Activated B cell treated with CpG ODN at 0.5 μM for 24 hours (primary cell): Measurements from ENCODE around the gene RTEL1. TPM values are rescaled to one million over a fixed set of nuclear protein-coding genes. Genes with fewer than 3 reads are reported as not detected.

Source experiments
- ATAC-seq: fragments of 200-7000 bp; cut with Tn5 transposase; one replicate; pipeline ENCODE4 v1.10.0; 2021; ENCODE audit warnings: low read depth, mild to moderate bottlenecking, moderate library complexity
- CTCF ChIA-PET: fragments of 350-600 bp; sonication (Branson Sonifier 250); formaldehyde crosslinking; loops from one replicate; lab custom pipeline; 2021; ENCODE audit warnings: antibody characterized with exemption; lab: Charles Lee
- POLR2A ChIA-PET: fragments of 350-600 bp; sonication (Branson Sonifier 250); formaldehyde crosslinking; loops from one replicate; lab custom pipeline; 2021; ENCODE audit warnings: antibody characterized with exemption; lab: Charles Lee
- DNase-seq: peaks from one replicate; pipeline ENCODE4 v3.0.0; 2022
- H3K27ac Mint-ChIP-seq: one replicate; pipeline ENCODE4 v1.8.0; 2020; ENCODE audit warnings: mixed read lengths
- H3K27me3 Mint-ChIP-seq: one replicate; pipeline ENCODE4 v1.8.0; 2021; ENCODE audit warnings: mixed read lengths
- H3K36me3 Mint-ChIP-seq: one replicate; pipeline ENCODE4 v1.8.0; 2021; ENCODE audit warnings: low read depth, mixed read lengths
- H3K4me1 Mint-ChIP-seq: one replicate; pipeline ENCODE4 v1.8.0; 2021; ENCODE audit warnings: mixed read lengths
- H3K4me3 Mint-ChIP-seq: one replicate; pipeline ENCODE4 v1.8.0; 2020; ENCODE audit warnings: mild to moderate bottlenecking, mixed read lengths
- H3K9me3 Mint-ChIP-seq: one replicate; pipeline ENCODE4 v1.8.0; 2020; ENCODE audit warnings: mixed read lengths
- CTCF ChIP-seq: fragments of 200-600 bp; IDR thresholded peaks from one replicate; pipeline ENCODE4 v1.8.0; 2022; ENCODE audit warnings: antibody characterized with exemption, mild to moderate bottlenecking
- intact Hi-C: fragments of 100-400 bp; cut with micrococcal nuclease; formaldehyde crosslinking; loops from one replicate; pipeline ENCODE4 v1.15.1; 2024
- total RNA-seq: library from RNA; stranded (reverse); gene quantifications from 2 replicates; pipeline ENCODE4 v1.2.3, GENCODE V29; 2022

The RTEL1 gene
- total RNA-seq, 1 donor from 2014 or later = 33.8 TPM

GRCh38 chr20:63660622-63661021, 2.5 kb downstream of the RTEL1 start:
- intact Hi-C loops = no loop called here
- Mint-ChIP-seq H3K4me3 (no peak overlapping the region), H3K4me1 (peaks cover 20% of the 10 kb centered on the region), H3K27ac (no peak overlapping the region), H3K36me3 (peaks cover 20% of the 10 kb centered on the region), H3K9me3 (no peaks in the 10 kb centered on the region), H3K27me3 (no peaks in the 10 kb centered on the region)
- no peak for DNase-seq
- CTCF ChIA-PET = no interaction called here
- ATAC-seq = no peak
- POLR2A ChIA-PET = no interaction called here
- TF ChIP-seq CTCF = no peak

GRCh38 chr20:63661108-63661507, 3.0 kb downstream of the RTEL1 start:
- intact Hi-C loops = no loop called here
- no peak overlapping the region for H3K27ac Mint-ChIP-seq
- peaks cover 20% of the 10 kb centered on the region for H3K4me1 Mint-ChIP-seq
- H3K4me3 Mint-ChIP-seq = no peak overlapping the region
- ChIA-PET POLR2A (no interaction called here), CTCF (no interaction called here)
- TF ChIP-seq CTCF = no peak
- DNase-seq (no peak), ATAC-seq (no peak)
- no peaks in the 10 kb centered on the region for H3K9me3 Mint-ChIP-seq
- peaks cover 24% of the 10 kb centered on the region for H3K36me3 Mint-ChIP-seq
- no peaks in the 10 kb centered on the region for H3K27me3 Mint-ChIP-seq

- peaks cover 32% of the 10 kb centered on the region for H3K36me3 Mint-ChIP-seq
- TF ChIP-seq CTCF = no peak
- no peaks in the 10 kb centered on the region for H3K27me3 Mint-ChIP-seq
- no peak for ATAC-seq
- intact Hi-C loops = no loop called here
- no peak for DNase-seq
- H3K4me3 Mint-ChIP-seq = peak overlapping the region; percentile 4
- H3K9me3 Mint-ChIP-seq = no peaks in the 10 kb centered on the region
- ChIA-PET CTCF (no interaction called here), POLR2A (interaction anchor here (1.1 kb wide), 1 partner anchor 35 kb away, joined by 12 read pairs; no protein-coding TSS in a partner anchor)
- H3K27ac Mint-ChIP-seq = no peak overlapping the region
- peaks cover 20% of the 10 kb centered on the region for H3K4me1 Mint-ChIP-seq
Measured at GRCh38 chr20:63661959-63662812, 4.1 kb downstream of the RTEL1 start.

- intact Hi-C loops = no loop called here
- POLR2A ChIA-PET = interaction anchor here (1.1 kb wide), 1 partner anchor 35 kb away, joined by 12 read pairs; no protein-coding TSS in a partner anchor
- H3K9me3 Mint-ChIP-seq = no peaks in the 10 kb centered on the region
- no peak for TF ChIP-seq CTCF
- no peak overlapping the region for H3K27ac Mint-ChIP-seq
- peaks cover 20% of the 10 kb centered on the region for H3K4me1 Mint-ChIP-seq
- DNase-seq (no peak), ATAC-seq (no peak)
- no peak overlapping the region for H3K4me3 Mint-ChIP-seq
- no peaks in the 10 kb centered on the region for H3K27me3 Mint-ChIP-seq
- CTCF ChIA-PET = no interaction called here
- peaks cover 38% of the 10 kb centered on the region for H3K36me3 Mint-ChIP-seq
Measured at GRCh38 chr20:63662813-63663189, 4.7 kb downstream of the RTEL1 start.

GRCh38 chr20:63663332-63664066, 5.4 kb downstream of the RTEL1 start:
- ChIA-PET CTCF (no interaction called here), POLR2A (no interaction called here)
- Mint-ChIP-seq H3K36me3 (peaks cover 39% of the 10 kb centered on the region), H3K4me3 (no peak overlapping the region), H3K27me3 (no peaks in the 10 kb centered on the region), H3K4me1 (peaks cover 15% of the 10 kb centered on the region), H3K9me3 (no peaks in the 10 kb centered on the region), H3K27ac (no peak overlapping the region)
- ATAC-seq (no peak), DNase-seq (no peak)
- intact Hi-C loops = no loop called here
- TF ChIP-seq CTCF = no peak
